ENCODE measurements around the gene P2RX6.

P2RX6 gene

DNA sequence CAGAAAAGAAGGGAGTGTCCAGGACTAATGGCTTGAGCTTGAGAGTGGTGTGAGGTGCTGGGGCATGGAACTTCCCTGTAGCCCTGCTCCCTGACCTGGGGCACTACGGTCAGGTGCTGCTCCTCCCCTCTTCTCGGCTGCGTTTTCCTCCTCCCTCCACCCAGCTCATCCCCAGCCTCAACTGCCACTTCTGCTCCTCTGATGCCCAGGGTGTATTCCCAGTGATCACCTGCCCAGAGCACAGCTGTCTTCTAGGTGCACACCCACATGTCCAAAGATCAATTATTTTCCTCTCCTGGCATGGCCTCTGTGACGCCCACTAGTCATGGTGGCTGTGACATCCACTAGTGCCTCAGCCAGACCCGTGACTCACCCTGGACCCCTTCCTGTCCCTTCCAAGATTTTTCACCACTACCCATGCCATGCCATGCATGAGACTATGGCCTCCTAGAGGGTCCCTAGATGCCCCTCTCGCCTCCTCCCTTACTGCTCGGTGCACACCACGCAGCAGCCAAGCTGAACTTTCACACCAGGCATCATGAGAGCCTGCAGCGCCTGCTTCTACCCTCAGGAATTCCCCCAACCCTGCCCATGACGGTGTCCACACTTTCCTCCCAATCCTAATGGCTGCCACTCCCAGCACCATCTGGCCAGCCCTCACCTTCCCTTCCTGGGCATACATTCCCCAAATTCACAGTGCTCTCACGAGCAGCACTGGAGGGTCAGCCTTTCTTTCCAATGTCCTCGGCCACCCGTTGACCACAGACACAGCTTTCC, 1.9 kb downstream of the P2RX6 start:
- ATAC-seq, result no peak
- TF ChIP-seq ISL1 (CRISPR knock-in tag; IDR thresholded peaks at IDR 0.05), result no peak
- TF ChIP-seq, protein P1, sequence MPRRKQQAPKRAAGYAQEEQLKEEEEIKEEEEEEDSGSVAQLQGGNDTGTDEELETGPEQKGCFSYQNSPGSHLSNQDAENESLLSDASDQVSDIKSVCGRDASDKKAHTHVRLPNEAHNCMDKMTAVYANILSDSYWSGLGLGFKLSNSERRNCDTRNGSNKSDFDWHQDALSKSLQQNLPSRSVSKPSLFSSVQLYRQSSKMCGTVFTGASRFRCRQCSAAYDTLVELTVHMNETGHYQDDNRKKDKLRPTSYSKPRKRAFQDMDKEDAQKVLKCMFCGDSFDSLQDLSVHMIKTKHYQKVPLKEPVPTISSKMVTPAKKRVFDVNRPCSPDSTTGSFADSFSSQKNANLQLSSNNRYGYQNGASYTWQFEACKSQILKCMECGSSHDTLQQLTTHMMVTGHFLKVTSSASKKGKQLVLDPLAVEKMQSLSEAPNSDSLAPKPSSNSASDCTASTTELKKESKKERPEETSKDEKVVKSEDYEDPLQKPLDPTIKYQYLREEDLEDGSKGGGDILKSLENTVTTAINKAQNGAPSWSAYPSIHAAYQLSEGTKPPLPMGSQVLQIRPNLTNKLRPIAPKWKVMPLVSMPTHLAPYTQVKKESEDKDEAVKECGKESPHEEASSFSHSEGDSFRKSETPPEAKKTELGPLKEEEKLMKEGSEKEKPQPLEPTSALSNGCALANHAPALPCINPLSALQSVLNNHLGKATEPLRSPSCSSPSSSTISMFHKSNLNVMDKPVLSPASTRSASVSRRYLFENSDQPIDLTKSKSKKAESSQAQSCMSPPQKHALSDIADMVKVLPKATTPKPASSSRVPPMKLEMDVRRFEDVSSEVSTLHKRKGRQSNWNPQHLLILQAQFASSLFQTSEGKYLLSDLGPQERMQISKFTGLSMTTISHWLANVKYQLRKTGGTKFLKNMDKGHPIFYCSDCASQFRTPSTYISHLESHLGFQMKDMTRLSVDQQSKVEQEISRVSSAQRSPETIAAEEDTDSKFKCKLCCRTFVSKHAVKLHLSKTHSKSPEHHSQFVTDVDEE (CRISPR knock-in tag; IDR thresholded peaks at IDR 0.05), result no peak
- TF ChIP-seq ZNF70 (CRISPR knock-in tag; IDR thresholded peaks at IDR 0.05), result no peak
- no peak for TF ChIP-seq OSR1 (CRISPR knock-in tag; IDR thresholded peaks at IDR 0.05)
- TF ChIP-seq RARB (CRISPR knock-in tag; IDR thresholded peaks at IDR 0.05), result no peak
- no peak for TF ChIP-seq ARNTL (CRISPR knock-in tag; IDR thresholded peaks at IDR 0.05; ENCODE audit: borderline replicate concordance, low read depth)
- no peak for TF ChIP-seq GLIS3 (CRISPR knock-in tag; IDR thresholded peaks at IDR 0.05)
- TF ChIP-seq ESRRG (CRISPR knock-in tag; IDR thresholded peaks at IDR 0.05), result no peak
- TF ChIP-seq ZFP30 (CRISPR knock-in tag; IDR thresholded peaks at IDR 0.05), result no peak
- TF ChIP-seq ZNF8 (CRISPR knock-in tag; IDR thresholded peaks at IDR 0.05), result no peak
- no peak for TF ChIP-seq PPARA (CRISPR knock-in tag; IDR thresholded peaks at IDR 0.05; ENCODE audit: borderline replicate concordance)

- ATAC-seq, result no peak
- no peak for TF ChIP-seq ZC3H10 (CRISPR knock-in tag; IDR thresholded peaks at IDR 0.05)
- TF ChIP-seq ZNF70 (CRISPR knock-in tag; IDR thresholded peaks at IDR 0.05), result peak; percentile 94
- TF ChIP-seq RARB (CRISPR knock-in tag; IDR thresholded peaks at IDR 0.05), result no peak
Observed at GRCh38 chr22:21018314-21018713, 3.3 kb downstream of the P2RX6 start.

- TF ChIP-seq TCF4 (CRISPR knock-in tag; IDR thresholded peaks at IDR 0.05; ENCODE audit: borderline replicate concordance) (no peak), TOX (CRISPR knock-in tag; IDR thresholded peaks at IDR 0.05; ENCODE audit: borderline replicate concordance) (no peak), ZC3H10 (CRISPR knock-in tag; IDR thresholded peaks at IDR 0.05) (no peak), ARNTL (CRISPR knock-in tag; IDR thresholded peaks at IDR 0.05; ENCODE audit: borderline replicate concordance, low read depth) (no peak), PATZ1 (CRISPR knock-in tag; IDR thresholded peaks at IDR 0.05; ENCODE audit: borderline replicate concordance) (no peak), ZNF8 (CRISPR knock-in tag; IDR thresholded peaks at IDR 0.05) (no peak), ZFP30 (CRISPR knock-in tag; IDR thresholded peaks at IDR 0.05) (no peak), GLIS3 (CRISPR knock-in tag; IDR thresholded peaks at IDR 0.05) (no peak), BACH2 (CRISPR knock-in tag; IDR thresholded peaks at IDR 0.05; ENCODE audit: borderline replicate concordance) (no peak), ISL1 (CRISPR knock-in tag; IDR thresholded peaks at IDR 0.05) (no peak), ZNF70 (CRISPR knock-in tag; IDR thresholded peaks at IDR 0.05) (no peak), OSR1 (CRISPR knock-in tag; IDR thresholded peaks at IDR 0.05) (no peak), ZFP3 (CRISPR knock-in tag; IDR thresholded peaks at IDR 0.05) (no peak), CSDC2 (CRISPR knock-in tag; IDR thresholded peaks at IDR 0.05) (no peak), ZNF565 (CRISPR knock-in tag; conservative IDR thresholded peaks at IDR 0.05; ENCODE audit: low read depth) (no peak), POU6F1 (CRISPR knock-in tag; IDR thresholded peaks at IDR 0.05; ENCODE audit: borderline replicate concordance, low read depth) (no peak), RARB (CRISPR knock-in tag; IDR thresholded peaks at IDR 0.05) (no peak)
- TF ChIP-seq, protein P2, sequence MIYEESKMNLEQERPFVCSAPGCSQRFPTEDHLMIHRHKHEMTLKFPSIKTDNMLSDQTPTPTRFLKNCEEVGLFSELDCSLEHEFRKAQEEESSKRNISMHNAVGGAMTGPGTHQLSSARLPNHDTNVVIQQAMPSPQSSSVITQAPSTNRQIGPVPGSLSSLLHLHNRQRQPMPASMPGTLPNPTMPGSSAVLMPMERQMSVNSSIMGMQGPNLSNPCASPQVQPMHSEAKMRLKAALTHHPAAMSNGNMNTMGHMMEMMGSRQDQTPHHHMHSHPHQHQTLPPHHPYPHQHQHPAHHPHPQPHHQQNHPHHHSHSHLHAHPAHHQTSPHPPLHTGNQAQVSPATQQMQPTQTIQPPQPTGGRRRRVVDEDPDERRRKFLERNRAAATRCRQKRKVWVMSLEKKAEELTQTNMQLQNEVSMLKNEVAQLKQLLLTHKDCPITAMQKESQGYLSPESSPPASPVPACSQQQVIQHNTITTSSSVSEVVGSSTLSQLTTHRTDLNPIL (CRISPR knock-in tag; IDR thresholded peaks at IDR 0.05; ENCODE audit: low read depth), result no peak
- TF ChIP-seq, protein P3, sequence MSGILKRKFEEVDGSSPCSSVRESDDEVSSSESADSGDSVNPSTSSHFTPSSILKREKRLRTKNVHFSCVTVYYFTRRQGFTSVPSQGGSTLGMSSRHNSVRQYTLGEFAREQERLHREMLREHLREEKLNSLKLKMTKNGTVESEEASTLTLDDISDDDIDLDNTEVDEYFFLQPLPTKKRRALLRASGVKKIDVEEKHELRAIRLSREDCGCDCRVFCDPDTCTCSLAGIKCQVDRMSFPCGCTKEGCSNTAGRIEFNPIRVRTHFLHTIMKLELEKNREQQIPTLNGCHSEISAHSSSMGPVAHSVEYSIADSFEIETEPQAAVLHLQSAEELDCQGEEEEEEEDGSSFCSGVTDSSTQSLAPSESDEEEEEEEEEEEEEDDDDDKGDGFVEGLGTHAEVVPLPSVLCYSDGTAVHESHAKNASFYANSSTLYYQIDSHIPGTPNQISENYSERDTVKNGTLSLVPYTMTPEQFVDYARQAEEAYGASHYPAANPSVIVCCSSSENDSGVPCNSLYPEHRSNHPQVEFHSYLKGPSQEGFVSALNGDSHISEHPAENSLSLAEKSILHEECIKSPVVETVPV (CRISPR knock-in tag; IDR thresholded peaks at IDR 0.05), result no peak
- TF ChIP-seq, protein P1 (CRISPR knock-in tag; IDR thresholded peaks at IDR 0.05), result no peak
Observed at GRCh38 chr22:21020802-21021429, 6.0 kb downstream of the P2RX6 start.

More at GRCh38 chr22:21020802-21021429, 6.0 kb downstream of the P2RX6 start:
- ATAC-seq, result peak; percentile 76

All from SK-N-SH treated with all-trans-retinoic acid at 6 μM for 48 hours (cell line).